Inferior parietal cortex (tissue), 1 donor: ENCODE results near the gene SEC14L1.

Experiments
- DNase-seq: peaks from one replicate; pipeline ENCODE4 v3.0.0-alpha.2; 2016; ENCODE audit errors: extremely low spot score

Gene SEC14L1

GRCh38 chr17:77213778-77214132, 73.0 kb downstream of the SEC14L1 start:
- DNase-seq: no peak

GRCh38 chr17:77214328-77214727, 73.6 kb downstream of the SEC14L1 start:
- DNase-seq: no peak

- peak; percentile 64 for DNase-seq
Measured at GRCh38 chr17:77214743-77215142, 74.0 kb downstream of the SEC14L1 start.

- no peak for DNase-seq
Measured at GRCh38 chr17:77215281-77215680, 74.5 kb downstream of the SEC14L1 start.

GRCh38 chr17:77216486-77216885, 75.7 kb downstream of the SEC14L1 start:
- no peak for DNase-seq

- DNase-seq: no peak
Measured at GRCh38 chr17:77217123-77217522, 76.4 kb downstream of the SEC14L1 start.

- DNase-seq: no peak
Measured at GRCh38 chr17:77217566-77217965, 76.8 kb downstream of the SEC14L1 start.

- no peak for DNase-seq
Measured at GRCh38 chr17:77218902-77219301, 78.1 kb downstream of the SEC14L1 start.

- DNase-seq: no peak
Measured at GRCh38 chr17:77222356-77222755, 81.6 kb downstream of the SEC14L1 start.

GRCh38 chr17:77223642-77224420, 83.1 kb downstream of the SEC14L1 start:
- DNase-seq: no peak

GRCh38 chr17:77225265-77225664, 84.5 kb downstream of the SEC14L1 start:
- DNase-seq: no peak

GRCh38 chr17:77227461-77228240, 86.9 kb downstream of the SEC14L1 start:
- no peak for DNase-seq

GRCh38 chr17:77228241-77228752, 87.5 kb downstream of the SEC14L1 start:
- DNase-seq: no peak

- no peak for DNase-seq
Measured at GRCh38 chr17:77228816-77229215, 88.0 kb downstream of the SEC14L1 start.

GRCh38 chr17:77229786-77230435, 89.1 kb downstream of the SEC14L1 start:
- no peak for DNase-seq

GRCh38 chr17:77230436-77230830, 89.7 kb downstream of the SEC14L1 start:
- DNase-seq: no peak

- no peak for DNase-seq
Measured at GRCh38 chr17:77231076-77231871, 90.5 kb downstream of the SEC14L1 start.

GRCh38 chr17:77233127-77233526, 92.4 kb downstream of the SEC14L1 start:
- DNase-seq: no peak

- no peak for DNase-seq
Measured at GRCh38 chr17:77233635-77234334, 93.0 kb downstream of the SEC14L1 start.

GRCh38 chr17:77234695-77235094, 93.9 kb downstream of the SEC14L1 start:
- DNase-seq: no peak

- DNase-seq: peak; percentile 53
Measured at GRCh38 chr17:77235370-77235941, 94.7 kb downstream of the SEC14L1 start.
